ENCODE measurements around the gene JMJD7. TPM values are rescaled to one million over a fixed set of nuclear protein-coding genes. Genes with fewer than 3 reads are reported as not detected.

Gene JMJD7
- total and polyA plus RNA-seq, 9 of the 15 experiments (the other 6 are each of a cell fraction or from before 2014, with no cell fraction given): 1.2 to 13.9 (median 6.1) TPM

DNA sequence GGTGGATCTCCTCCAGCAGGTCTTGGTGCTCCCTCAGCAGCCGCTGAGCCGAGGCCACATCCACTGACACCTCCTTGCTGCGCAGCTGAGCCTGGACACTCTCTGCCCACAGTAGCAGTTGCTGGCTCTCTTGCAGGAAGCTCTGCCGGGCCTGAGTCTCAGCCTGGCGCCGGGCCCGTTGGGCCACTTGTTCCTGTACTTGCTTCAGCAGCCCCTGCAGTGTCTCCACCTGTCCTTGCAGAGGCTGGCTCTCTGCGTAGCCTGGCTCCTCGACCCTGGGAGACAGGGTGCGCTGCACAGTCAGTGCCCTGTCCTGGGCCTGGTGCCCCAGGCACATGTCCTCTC lies 50.4 kb downstream of the JMJD7 start (continued):
- TF ChIP-seq, protein P1, sequence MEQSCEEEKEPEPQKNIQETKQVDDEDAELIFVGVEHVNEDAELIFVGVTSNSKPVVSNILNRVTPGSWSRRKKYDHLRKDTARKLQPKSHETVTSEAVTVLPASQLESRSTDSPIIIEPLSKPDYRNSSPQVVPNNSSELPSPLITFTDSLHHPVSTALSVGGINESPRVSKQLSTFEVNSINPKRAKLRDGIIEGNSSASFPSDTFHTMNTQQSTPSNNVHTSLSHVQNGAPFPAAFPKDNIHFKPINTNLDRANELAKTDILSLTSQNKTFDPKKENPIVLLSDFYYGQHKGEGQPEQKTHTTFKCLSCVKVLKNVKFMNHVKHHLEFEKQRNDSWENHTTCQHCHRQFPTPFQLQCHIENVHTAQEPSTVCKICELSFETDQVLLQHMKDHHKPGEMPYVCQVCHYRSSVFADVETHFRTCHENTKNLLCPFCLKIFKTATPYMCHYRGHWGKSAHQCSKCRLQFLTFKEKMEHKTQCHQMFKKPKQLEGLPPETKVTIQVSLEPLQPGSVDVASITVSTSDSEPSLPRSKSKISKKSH (CRISPR knock-in tag; IDR thresholded peaks at IDR 0.05): no peak
- TF ChIP-seq PYGO2 (tag; IDR thresholded peaks at IDR 0.05) (no peak), ZNF76 (CRISPR knock-in tag; IDR thresholded peaks at IDR 0.05; ENCODE audit: borderline replicate concordance) (no peak)
- TF ChIP-seq, protein P2, sequence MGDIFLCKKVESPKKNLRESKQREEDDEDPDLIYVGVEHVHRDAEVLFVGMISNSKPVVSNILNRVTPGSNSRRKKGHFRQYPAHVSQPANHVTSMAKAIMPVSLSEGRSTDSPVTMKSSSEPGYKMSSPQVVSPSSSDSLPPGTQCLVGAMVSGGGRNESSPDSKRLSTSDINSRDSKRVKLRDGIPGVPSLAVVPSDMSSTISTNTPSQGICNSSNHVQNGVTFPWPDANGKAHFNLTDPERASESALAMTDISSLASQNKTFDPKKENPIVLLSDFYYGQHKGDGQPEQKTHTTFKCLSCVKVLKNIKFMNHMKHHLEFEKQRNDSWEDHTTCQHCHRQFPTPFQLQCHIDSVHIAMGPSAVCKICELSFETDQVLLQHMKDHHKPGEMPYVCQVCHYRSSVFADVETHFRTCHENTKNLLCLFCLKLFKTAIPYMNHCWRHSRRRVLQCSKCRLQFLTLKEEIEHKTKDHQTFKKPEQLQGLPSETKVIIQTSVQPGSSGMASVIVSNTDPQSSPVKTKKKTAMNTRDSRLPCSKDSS (IDR thresholded peaks at IDR 0.05; ENCODE audit: low read depth, partially characterized antibody): no peak

DNA sequence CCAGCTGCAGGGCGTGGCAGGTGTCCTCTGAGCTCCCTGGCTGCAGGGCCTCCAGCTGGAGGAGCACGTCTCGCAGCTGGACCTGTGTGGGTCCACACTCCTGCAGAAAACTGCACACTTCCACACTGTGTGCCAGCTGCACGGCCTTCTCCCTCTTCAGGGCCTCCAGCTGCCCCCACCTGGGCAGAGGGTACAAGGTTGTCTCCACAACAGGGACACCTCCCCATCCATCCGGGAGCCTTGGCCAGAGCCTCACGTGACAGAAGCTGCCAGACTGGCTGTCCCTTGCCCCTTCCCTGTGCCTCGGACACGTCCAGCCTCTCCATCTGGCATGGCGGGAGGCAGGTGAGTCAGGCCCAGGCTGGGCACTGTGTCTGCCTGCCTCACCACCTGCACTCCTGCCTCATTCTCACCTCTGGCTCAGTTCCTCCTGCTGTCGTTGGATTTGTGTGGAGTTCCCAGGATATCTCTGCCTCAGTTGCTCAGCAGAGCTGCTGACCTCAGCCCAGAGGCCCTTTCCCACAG lies 51.5 kb downstream of the JMJD7 start:
- in situ Hi-C loops (cut with MboI): no loop called here
- ChIA-PET POLR2A (interaction anchor here (0.7 kb wide), 1 partner anchor 9 kb away, joined by 3 read pairs; no protein-coding TSS in a partner anchor), CTCF (ENCODE audit: low intra/inter-chr PET ratio) (no interaction called here)

More for the DNA sequence above, 51.5 kb downstream of the JMJD7 start:
- no peaks in the 10 kb centered on the region for H3K9me1 ChIP-seq (ENCODE audit: control insufficient read depth, insufficient read depth, low read length)
- TF ChIP-seq, protein P3, sequence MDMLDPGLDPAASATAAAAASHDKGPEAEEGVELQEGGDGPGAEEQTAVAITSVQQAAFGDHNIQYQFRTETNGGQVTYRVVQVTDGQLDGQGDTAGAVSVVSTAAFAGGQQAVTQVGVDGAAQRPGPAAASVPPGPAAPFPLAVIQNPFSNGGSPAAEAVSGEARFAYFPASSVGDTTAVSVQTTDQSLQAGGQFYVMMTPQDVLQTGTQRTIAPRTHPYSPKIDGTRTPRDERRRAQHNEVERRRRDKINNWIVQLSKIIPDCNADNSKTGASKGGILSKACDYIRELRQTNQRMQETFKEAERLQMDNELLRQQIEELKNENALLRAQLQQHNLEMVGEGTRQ (CRISPR knock-in tag; IDR thresholded peaks at IDR 0.05): 0 out of 2 replicates have a peak, but pooled peaks have one; percentile 15
- no peak for TF ChIP-seq U2AF1 (optimal IDR thresholded peaks at IDR 0.05; ENCODE audit: low read depth, low read length)
- H3K9ac ChIP-seq (ENCODE audit: insufficient read depth in 1 of 2, low read depth in 2 of 2, low read length in 2 of 2): peak overlapping the region in 1 of 2 experiments; percentile 17; a peak in 1 of 4 replicates
- no peak overlapping the region for H3K4me3 ChIP-seq
- peaks cover 16% of the 10 kb centered on the region; the same call in 1 of the 2 replicates for H4K20me1 ChIP-seq (replicated peaks; ENCODE audit: control insufficient read depth, insufficient read depth, low read length)
- FAIRE-seq (no peak), ATAC-seq (no peak), DNase-seq (ENCODE audit: extremely low read depth in 1 of 4, low spot score in 3 of 4) (no peak)
- 7% methylated on average over 10 of the region's 10 CpGs for WGBS (ENCODE audit: insufficient coverage, low coverage, missing lambda C conversion rate)
- H3K4me1 ChIP-seq (replicated peaks in 1 of 2; ENCODE audit: control insufficient read depth in 2 of 2, insufficient read depth in 2 of 2, low read length in 2 of 2): peaks cover 2 to 39% of the 10 kb centered on the region in 2 experiments; a peak in 3 of 5 replicates
- H3K27me3 ChIP-seq (ENCODE audit: control insufficient read depth in 2 of 2, insufficient read depth in 2 of 2, low read length in 2 of 2): peaks cover 34 to 84% of the 10 kb centered on the region in 2 experiments; a peak in 4 of 5 replicates
- no peak overlapping the region for H2AFZ ChIP-seq (ENCODE audit: low read depth, low read length)
- H3K27ac ChIP-seq (ENCODE audit: extremely low read depth, low read depth, low read length): no peak overlapping the region
- no peak overlapping the region for H3K4me2 ChIP-seq (ENCODE audit: insufficient read depth, low read length)
- no TSS peak for BruUV-seq (replicated peaks)
- intact Hi-C loops (cut with micrococcal nuclease): no loop called here
- H3K36me3 ChIP-seq (ENCODE audit: control insufficient read depth, insufficient read depth, low read length): no peaks in the 10 kb centered on the region
- no peaks in the 10 kb centered on the region for H3K79me2 ChIP-seq (ENCODE audit: control insufficient read depth, insufficient read depth, low read length)
- H3K9me3 ChIP-seq (replicated peaks; ENCODE audit: control insufficient read depth, insufficient read depth, low read depth, low read length): no peaks in the 10 kb centered on the region
